ENCODE data around the gene NPTXR. TPM values are rescaled to one million over a fixed set of nuclear protein-coding genes. Genes with fewer than 3 reads are reported as not detected.

Gene NPTXR
- total and polyA plus RNA-seq, 2 experiments from 2014 or later: 0.99 to 2.7 TPM

DNA sequence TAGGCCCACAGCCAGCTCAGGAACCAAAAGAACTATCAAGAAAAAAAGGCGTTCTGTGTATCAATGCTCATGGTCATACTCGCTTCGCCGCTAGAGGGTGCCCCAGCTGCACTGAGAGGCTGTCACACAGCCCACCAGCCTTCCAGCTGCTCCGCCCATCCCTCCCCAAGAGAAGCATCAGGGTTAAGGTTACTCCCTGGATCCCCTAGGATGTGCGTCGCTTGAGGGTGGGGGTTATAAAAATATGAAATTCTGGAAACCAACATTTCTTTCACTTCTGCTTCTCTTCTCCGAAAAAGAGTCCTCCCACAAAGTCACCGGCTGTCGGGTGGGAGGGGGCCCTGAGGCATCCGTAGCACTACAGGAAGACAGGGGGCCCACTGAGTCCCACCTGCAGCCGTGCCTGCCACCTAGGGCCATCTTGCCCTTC lies 26.5 kb upstream of the NPTXR start:
- Histone ChIP-seq H4K20me1 (ENCODE audit: insufficient read depth) (no peaks in the 10 kb centered on the region), H2AFZ (no peak overlapping the region), H3F3A (ENCODE audit: insufficient read depth) (no peaks in the 10 kb centered on the region), H3K4me2 (ENCODE audit: unreplicated experiment) (peak overlapping the region; percentile 78), H3K36me3 (ENCODE audit: low read depth) (no peaks in the 10 kb centered on the region), H3K4me3 (peak overlapping the region; percentile 79), H3K27me3 (replicated peaks; ENCODE audit: insufficient read depth) (no peaks in the 10 kb centered on the region), H3K9me2 (ENCODE audit: insufficient read depth) (no peaks in the 10 kb centered on the region), H3K27ac (no peak overlapping the region), H3K4me1 (ENCODE audit: insufficient read depth) (peaks cover 6% of the 10 kb centered on the region), H3K9ac (peak overlapping the region; percentile 84; the same call in 1 of the 2 replicates), H3K79me2 (ENCODE audit: insufficient read depth) (peaks cover 9% of the 10 kb centered on the region), H3K9me3 (ENCODE audit: low read depth) (no peaks in the 10 kb centered on the region)
- 7 to 14% methylated on average over 12 of the region's 12 CpGs for WGBS, 2 experiments (ENCODE audit: low coverage in 1 of 2, low lambda C conversion rate in 2 of 2, missing lambda C conversion rate in 2 of 2)
- peak; percentile 93 for DNase-seq
- TF ChIP-seq EZH2phosphoT487 (IDR thresholded peaks at IDR 0.05; ENCODE audit: insufficient read depth, low read depth) (no peak), EZH2 (IDR thresholded peaks at IDR 0.05; ENCODE audit: insufficient read depth, poor library complexity, severe bottlenecking) (no peak)
- in situ Hi-C loops (cut with MboI): loop anchor here (10.0 kb wide), 2 partner anchors 134 to 244 kb away; no protein-coding TSS in a partner anchor

DNA sequence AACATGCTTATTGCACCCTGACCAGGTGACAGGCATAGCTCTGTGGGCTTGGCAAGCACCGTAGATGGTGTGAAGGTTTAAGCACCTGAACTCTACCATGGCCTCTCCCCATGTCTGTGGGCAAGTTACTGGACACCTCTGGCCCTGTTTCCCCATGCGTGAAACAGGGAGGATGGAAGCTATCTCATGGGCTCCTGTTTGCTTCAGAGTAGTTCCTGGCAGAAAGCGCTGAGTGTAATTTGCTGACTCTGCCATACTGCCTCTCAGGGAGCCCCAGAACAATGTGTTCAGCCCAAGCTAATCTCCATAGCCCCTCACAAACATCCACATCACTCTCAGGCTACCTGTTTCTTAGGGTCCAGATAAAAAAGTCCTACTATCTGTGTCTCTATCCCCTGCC lies 25.8 kb upstream of the NPTXR start:
- no peak for DNase-seq
- no peak overlapping the region for H3K4me2 ChIP-seq (ENCODE audit: unreplicated experiment)
- H3K27ac ChIP-seq: no peak overlapping the region
- in situ Hi-C loops (cut with MboI): loop anchor here (10.0 kb wide), 2 partner anchors 135 to 245 kb away; no protein-coding TSS in a partner anchor
- H3K9me3 ChIP-seq (ENCODE audit: low read depth): no peaks in the 10 kb centered on the region
- H3K79me2 ChIP-seq (ENCODE audit: insufficient read depth): peaks cover 9% of the 10 kb centered on the region
- H3K4me3 ChIP-seq: no peak overlapping the region
- H3K9me2 ChIP-seq (ENCODE audit: insufficient read depth): no peaks in the 10 kb centered on the region
- no peaks in the 10 kb centered on the region for H4K20me1 ChIP-seq (ENCODE audit: insufficient read depth)
- no peaks in the 10 kb centered on the region for H3K36me3 ChIP-seq (ENCODE audit: low read depth)
- WGBS, 2 experiments (ENCODE audit: low coverage in 1 of 2, low lambda C conversion rate in 2 of 2, missing lambda C conversion rate in 2 of 2): 51 to 67% methylated on average over 3 of the region's 3 CpGs
- no peaks in the 10 kb centered on the region for H3F3A ChIP-seq (ENCODE audit: insufficient read depth)
- no peaks in the 10 kb centered on the region for H3K27me3 ChIP-seq (replicated peaks; ENCODE audit: insufficient read depth)
- H3K4me1 ChIP-seq (ENCODE audit: insufficient read depth): peaks cover 6% of the 10 kb centered on the region
- H3K9ac ChIP-seq: no peak overlapping the region
- H2AFZ ChIP-seq: no peak overlapping the region
- no peak for TF ChIP-seq EZH2phosphoT487 (IDR thresholded peaks at IDR 0.05; ENCODE audit: insufficient read depth, low read depth)
- TF ChIP-seq EZH2 (IDR thresholded peaks at IDR 0.05; ENCODE audit: insufficient read depth, poor library complexity, severe bottlenecking): no peak

DNA sequence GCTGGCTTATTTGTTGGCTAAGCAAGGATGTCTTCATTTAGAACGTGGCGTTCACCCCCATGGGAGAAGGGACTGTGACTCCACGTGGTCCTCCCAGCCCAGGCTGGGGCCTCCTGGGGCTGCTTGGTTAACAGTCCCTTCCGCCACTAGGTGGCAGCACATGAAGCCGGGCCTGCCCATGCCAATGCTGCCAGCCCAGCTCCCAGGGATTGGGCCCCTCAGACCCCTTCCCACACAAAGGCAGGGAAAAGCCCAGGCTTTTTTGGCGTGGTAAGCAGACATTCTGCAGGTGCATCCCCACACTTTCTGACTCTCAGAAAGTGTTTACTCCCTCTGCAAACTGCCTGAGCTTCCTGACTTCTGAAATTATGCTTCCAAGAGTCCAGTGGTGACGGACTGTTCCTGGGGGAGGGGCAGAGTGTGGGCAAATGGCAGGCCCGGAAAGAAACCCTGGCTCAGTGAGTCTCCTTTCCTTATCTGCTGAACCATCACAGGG lies 25.1 kb upstream of the NPTXR start:
- no peak overlapping the region for H3K27ac ChIP-seq
- TF ChIP-seq EZH2 (IDR thresholded peaks at IDR 0.05; ENCODE audit: insufficient read depth, poor library complexity, severe bottlenecking) (no peak), EZH2phosphoT487 (IDR thresholded peaks at IDR 0.05; ENCODE audit: insufficient read depth, low read depth) (no peak)
- H3F3A ChIP-seq (ENCODE audit: insufficient read depth): no peaks in the 10 kb centered on the region
- H3K9me2 ChIP-seq (ENCODE audit: insufficient read depth): no peaks in the 10 kb centered on the region
- peaks cover 10% of the 10 kb centered on the region for H3K4me1 ChIP-seq (ENCODE audit: insufficient read depth)
- no peaks in the 10 kb centered on the region for H4K20me1 ChIP-seq (ENCODE audit: insufficient read depth)
- H3K79me2 ChIP-seq (ENCODE audit: insufficient read depth): peaks cover 9% of the 10 kb centered on the region
- H3K36me3 ChIP-seq (ENCODE audit: low read depth): no peaks in the 10 kb centered on the region
- H2AFZ ChIP-seq: no peak overlapping the region
- no peaks in the 10 kb centered on the region for H3K27me3 ChIP-seq (replicated peaks; ENCODE audit: insufficient read depth)
- DNase-seq: peak; percentile 82
- in situ Hi-C loops (cut with MboI): no loop called here
- no peak overlapping the region for H3K4me3 ChIP-seq
- H3K9ac ChIP-seq: no peak overlapping the region
- WGBS, 2 experiments (ENCODE audit: low coverage in 1 of 2, low lambda C conversion rate in 2 of 2, missing lambda C conversion rate in 2 of 2): 13 to 14% methylated on average over 8 of the region's 8 CpGs
- no peaks in the 10 kb centered on the region for H3K9me3 ChIP-seq (ENCODE audit: low read depth)
- H3K4me2 ChIP-seq (ENCODE audit: unreplicated experiment): no peak overlapping the region

DNA sequence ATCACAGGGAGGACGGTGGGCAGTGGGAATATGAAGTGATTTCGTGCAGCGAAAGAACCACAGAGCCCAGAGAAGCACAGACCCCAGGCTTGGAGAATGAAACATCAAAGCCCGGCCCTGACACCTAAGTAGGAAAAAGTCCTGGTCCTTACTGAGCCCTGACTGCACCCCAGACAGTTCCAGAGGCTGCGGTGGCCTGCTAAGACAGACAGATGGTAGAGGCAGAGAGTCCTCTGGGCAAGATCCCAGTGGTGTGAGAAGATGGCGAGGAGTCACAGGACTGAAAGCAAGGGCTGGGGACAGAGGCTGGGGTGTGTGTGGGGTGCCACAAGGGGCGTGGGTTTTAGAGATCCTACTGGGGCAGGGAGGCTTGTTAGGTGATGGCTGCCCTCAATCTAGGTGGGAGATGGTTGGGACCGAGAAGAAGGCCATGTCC lies 24.5 kb upstream of the NPTXR start:
- Histone ChIP-seq H3K27me3 (replicated peaks; ENCODE audit: insufficient read depth) (no peaks in the 10 kb centered on the region), H3K9ac (no peak overlapping the region), H3K36me3 (ENCODE audit: low read depth) (no peaks in the 10 kb centered on the region), H3K27ac (no peak overlapping the region), H4K20me1 (ENCODE audit: insufficient read depth) (no peaks in the 10 kb centered on the region), H3K9me2 (ENCODE audit: insufficient read depth) (no peaks in the 10 kb centered on the region), H3K4me1 (ENCODE audit: insufficient read depth) (peaks cover 10% of the 10 kb centered on the region), H3K4me2 (ENCODE audit: unreplicated experiment) (no peak overlapping the region), H3K9me3 (ENCODE audit: low read depth) (no peaks in the 10 kb centered on the region), H3K79me2 (ENCODE audit: insufficient read depth) (peaks cover 9% of the 10 kb centered on the region), H2AFZ (no peak overlapping the region), H3F3A (ENCODE audit: insufficient read depth) (no peaks in the 10 kb centered on the region), H3K4me3 (no peak overlapping the region)
- TF ChIP-seq EZH2 (IDR thresholded peaks at IDR 0.05; ENCODE audit: insufficient read depth, poor library complexity, severe bottlenecking): no peak
- no peak for TF ChIP-seq EZH2phosphoT487 (IDR thresholded peaks at IDR 0.05; ENCODE audit: insufficient read depth, low read depth)
- in situ Hi-C loops (cut with MboI): no loop called here
- 78 to 83% methylated on average over 7 to 8 of the region's 8 CpGs for WGBS, 2 experiments (ENCODE audit: low coverage in 1 of 2, low lambda C conversion rate in 2 of 2, missing lambda C conversion rate in 2 of 2)
- no peak for DNase-seq

Data from GM23248 (cell line).